HCT116 (cell line): ENCODE data around the gene EPHA2. TPM values are rescaled to one million over a fixed set of nuclear protein-coding genes. Genes with fewer than 3 reads are reported as not detected.

Experiments used
- ATAC-seq: fragments of 200-7000 bp; cut with Tn5 transposase; 2 replicates; pipeline ENCODE4 v1.9.1; 2020; ENCODE audit warnings: mild to moderate bottlenecking, moderate library complexity
- BruUV-seq: library from RNA; stranded (reverse); fragments of 400-500 nt; replicated peaks from 2 replicates; lab custom pipeline; 2021; lab: Mats Ljungman, UMichigan
- CTCF ChIA-PET: fragments of 300-600 bp; sonication (Branson Sonifier 250); formaldehyde crosslinking; loops from one replicate; lab custom pipeline; 2021; ENCODE audit warnings: antibody characterized with exemption; lab: Charles Lee
- POLR2A ChIA-PET: fragments of 300-600, 350-600 bp; sonication (Branson Sonifier 250); formaldehyde crosslinking; loops from one replicate; lab custom pipeline; 2021; ENCODE audit warnings: antibody characterized with exemption; lab: Charles Lee
- RAD21 ChIA-PET, 2 experiments: fragments of 300-600 bp; sonication (Branson Sonifier 250); formaldehyde crosslinking; loops; one replicate each; lab custom pipeline; 2023; ENCODE audit warnings: low total read pairs in 2 of 2; ENCODE audit not compliant: uncharacterized antibody in 2 of 2, unreplicated experiment in 2 of 2, low non-redundant PET in 1 of 2; lab: Charles Lee
- DNase-seq: peaks from one replicate; pipeline ENCODE4 v3.0.0-alpha.2; 2010; ENCODE audit warnings: low read depth, low spot score
- H2AFZ ChIP-seq: fragments of 200-600 bp; shearing (Covaris generic), sonication (generic); 2 replicates; pipeline ENCODE4 v1.6.1; 2017; ENCODE audit warnings: low read depth, mixed run types, mixed read lengths, antibody characterized with exemption, low read length; ENCODE audit not compliant: poor library complexity, severe bottlenecking
- H3K27ac ChIP-seq: 2 replicates; pipeline ENCODE4 v1.5.1; 2012; ENCODE audit warnings: low read depth, low read length
- H3K27me3 ChIP-seq: fragments of 200-600 bp; sonication (generic); 2 replicates; pipeline ENCODE4 v1.6.1; 2016; ENCODE audit warnings: mixed run types, low read length, mixed read lengths; ENCODE audit not compliant: insufficient read depth
- H3K36me3 ChIP-seq, 2 experiments: fragments of 200-500 bp in 1 of 2; fragments of 200-600 bp in 1 of 2; sonication (Bioruptor generic) in 1 of 2; sonication (generic) in 1 of 2; 2 replicates each; pipeline versions ENCODE4 v1.5.1 to v1.6.1; 2014 to 2016; ENCODE audit warnings: low read length in 2 of 2, inconsistent platforms in 1 of 2, mixed read lengths in 1 of 2, mixed run types in 1 of 2; ENCODE audit not compliant: insufficient read depth in 2 of 2, control insufficient read depth in 1 of 2
- H3K4me1 ChIP-seq, 2 experiments: fragments of 200-600 bp in 1 of 2; sonication (generic) in 1 of 2; 2 replicates each; pipeline versions ENCODE4 v1.5.1 to v1.6.1; 2012 to 2017; ENCODE audit warnings: low read length in 2 of 2, inconsistent platforms in 1 of 2, mild to moderate bottlenecking in 1 of 2, mixed read lengths in 1 of 2, mixed run types in 1 of 2, moderate library complexity in 1 of 2; ENCODE audit not compliant: insufficient read depth in 2 of 2, control insufficient read depth in 1 of 2
- H3K4me2 ChIP-seq: fragments of 200-600 bp; sonication (generic); 2 replicates; pipeline ENCODE4 v1.6.1; 2017; ENCODE audit warnings: mixed run types, low read length, mixed read lengths
- H3K4me3 ChIP-seq, 2 experiments: fragments of 200-600 bp in 1 of 2; sonication (generic) in 1 of 2; replicated peaks in 1 of 2; 2 replicates each; pipeline ENCODE4 v1.5.1; 2011 to 2016; ENCODE audit warnings: low read length in 2 of 2, control low read depth in 1 of 2, low read depth in 1 of 2, mild to moderate bottlenecking in 1 of 2, mixed read lengths in 1 of 2, mixed run types in 1 of 2
- H3K79me2 ChIP-seq: fragments of 200-600 bp; sonication (generic); 2 replicates; pipeline ENCODE4 v1.6.1; 2017; ENCODE audit warnings: mild to moderate bottlenecking, mixed run types, low read length, moderate library complexity, mixed read lengths; ENCODE audit not compliant: insufficient read depth
- H3K9ac ChIP-seq: fragments of 200-600 bp; sonication (generic); 2 replicates; pipeline ENCODE4 v1.6.1; 2016; ENCODE audit warnings: low read length, mixed read lengths
- H3K9me2 ChIP-seq: fragments of 200-600 bp; sonication (generic), shearing (Covaris generic); 2 replicates; pipeline ENCODE4 v1.6.1; 2017; ENCODE audit warnings: mixed run types, mild to moderate bottlenecking, moderate library complexity; ENCODE audit not compliant: insufficient read depth
- H3K9me3 ChIP-seq, 2 experiments: fragments of 200-500 bp in 1 of 2; fragments of 200-600 bp in 1 of 2; sonication (Bioruptor generic) in 1 of 2; sonication (generic) in 1 of 2; 2 replicates each; pipeline ENCODE4 v1.6.1; 2014 to 2017; ENCODE audit warnings: low read length in 2 of 2, mixed read lengths in 2 of 2, inconsistent platforms in 1 of 2, low read depth in 1 of 2, mild to moderate bottlenecking in 1 of 2, mixed run types in 1 of 2, moderate library complexity in 1 of 2; ENCODE audit not compliant: control insufficient read depth in 1 of 2, insufficient read depth in 1 of 2
- H4K20me1 ChIP-seq: fragments of 200-600 bp; sonication (generic), shearing (Covaris generic); 2 replicates; pipeline ENCODE4 v1.6.1; 2017; ENCODE audit warnings: mixed run types, mild to moderate bottlenecking, moderate library complexity; ENCODE audit not compliant: insufficient read depth
- CBX3 ChIP-seq: IDR thresholded peaks from 2 replicates; pipeline ENCODE4 v1.6.1; 2012; ENCODE audit warnings: low read depth
- EGR1 ChIP-seq: IDR thresholded peaks from 2 replicates; pipeline ENCODE4 v1.6.1; 2012; ENCODE audit warnings: low read depth
- ELF1 ChIP-seq: IDR thresholded peaks from 2 replicates; pipeline ENCODE4 v1.6.1; 2012; ENCODE audit warnings: low read depth, borderline replicate concordance
- FOSL1 ChIP-seq: IDR thresholded peaks from 2 replicates; pipeline ENCODE4 v1.6.1; 2012; ENCODE audit warnings: low read depth
- POLR2A ChIP-seq: IDR thresholded peaks from 2 replicates; pipeline ENCODE4 v1.7.0; 2011; ENCODE audit warnings: borderline replicate concordance; ENCODE audit not compliant: insufficient read depth, insufficient read length; ENCODE audit errors: extremely low read depth
- SIN3A ChIP-seq: IDR thresholded peaks from 2 replicates; pipeline ENCODE4 v1.6.1; 2012; ENCODE audit warnings: low read depth
- SP1 ChIP-seq: IDR thresholded peaks from 2 replicates; pipeline ENCODE4 v1.6.1; 2012; ENCODE audit warnings: low read depth
- TCF7L2 ChIP-seq: IDR thresholded peaks from 2 replicates; pipeline ENCODE4 v1.7.0; 2011; ENCODE audit warnings: borderline replicate concordance, inconsistent platforms; ENCODE audit not compliant: insufficient read depth, insufficient read length; ENCODE audit errors: extremely low read depth
- intact Hi-C: fragments of 100-400 bp; cut with micrococcal nuclease; formaldehyde crosslinking; loops from 2 replicates; pipeline ENCODE4 v1.10.0; 2022
- total RNA-seq: library from RNA; stranded (reverse); gene quantifications from one replicate; pipeline ENCODE4 v1.2.1, GENCODE V29; 2021; ENCODE audit not compliant: unreplicated experiment
- TF ChIP-seq, protein P1 (sequence below), 3 experiments: fragments of 200-600 bp in 1 of 3; sonication (generic) in 1 of 3; IDR thresholded peaks in 2 of 3; conservative IDR thresholded peaks in 1 of 3; 2 replicates each; pipeline ENCODE4 v1.5.1; 2012 to 2017; ENCODE audit warnings: low read depth in 2 of 3, low read length in 2 of 3, antibody characterized with exemption in 1 of 3, borderline replicate concordance in 1 of 3, control low read depth in 1 of 3, mild to moderate bottlenecking in 1 of 3, mixed read lengths in 1 of 3, mixed run types in 1 of 3, moderate library complexity in 1 of 3; ENCODE audit not compliant: insufficient read depth in 1 of 3
- TF ChIP-seq, protein P2 (sequence below): IDR thresholded peaks from 2 replicates; pipeline ENCODE4 v1.6.1; 2012; ENCODE audit warnings: low read depth

EPHA2 gene
- total RNA-seq, 1 experiment from 2014 or later: 164 TPM

DNA sequence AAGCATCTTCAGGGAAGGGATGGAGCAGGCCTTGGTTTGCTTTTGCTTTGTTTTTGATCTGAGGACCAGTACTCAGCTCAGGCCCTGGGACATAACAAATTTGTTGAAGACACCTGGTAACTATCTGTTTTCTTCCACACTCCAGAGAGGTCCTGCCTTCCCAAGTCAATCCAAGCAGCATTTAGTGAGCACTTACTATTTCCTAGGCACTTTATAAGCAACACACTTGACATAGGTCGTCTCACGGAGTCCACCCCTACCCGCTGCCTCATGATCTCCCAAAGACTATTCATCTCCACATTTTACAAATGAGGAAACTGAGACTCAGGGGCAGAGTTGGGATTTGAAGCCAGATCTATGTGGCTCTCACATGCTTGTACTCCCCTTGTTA lies 14.4 kb upstream of the EPHA2 start:
- RAD21 ChIA-PET: no interaction called here
- Histone ChIP-seq H3K79me2 (no peaks in the 10 kb centered on the region), H3K4me1 (peaks cover 65 to 98% of the 10 kb centered on the region in 2 experiments), H3K27me3 (no peaks in the 10 kb centered on the region), H3K9me2 (no peaks in the 10 kb centered on the region), H3K9me3 (no peaks in the 10 kb centered on the region), H3K4me3 (no peak overlapping the region), H3K4me2 (no peak overlapping the region), H3K27ac (no peak overlapping the region), H3K9ac (no peak overlapping the region), H4K20me1 (no peaks in the 10 kb centered on the region), H3K36me3 (no peaks in the 10 kb centered on the region), H2AFZ (no peak overlapping the region)
- intact Hi-C loops: no loop called here
- CTCF ChIA-PET: interaction anchor here (1.1 kb wide), 1 partner anchor 88 kb away, joined by 4 read pairs; no protein-coding TSS in a partner anchor
- DNase-seq (no peak), ATAC-seq (no peak)
- POLR2A ChIA-PET: interaction anchor here (1.1 kb wide), 1 partner anchor 14 kb away, joined by 3 read pairs; the partner anchor contains the start of gene EPHA2
- BruUV-seq: no TSS peak
- TF ChIP-seq SIN3A: no peak
- no peak for TF ChIP-seq POLR2A
- TF ChIP-seq FOSL1: no peak
- no peak for TF ChIP-seq EGR1
- TF ChIP-seq TCF7L2: no peak

GRCh38 chr1:16168622-16169360 lies 12.9 kb upstream of the EPHA2 start:
- TF ChIP-seq ELF1: no peak
- no peak for TF ChIP-seq TCF7L2
- TF ChIP-seq, protein P1, sequence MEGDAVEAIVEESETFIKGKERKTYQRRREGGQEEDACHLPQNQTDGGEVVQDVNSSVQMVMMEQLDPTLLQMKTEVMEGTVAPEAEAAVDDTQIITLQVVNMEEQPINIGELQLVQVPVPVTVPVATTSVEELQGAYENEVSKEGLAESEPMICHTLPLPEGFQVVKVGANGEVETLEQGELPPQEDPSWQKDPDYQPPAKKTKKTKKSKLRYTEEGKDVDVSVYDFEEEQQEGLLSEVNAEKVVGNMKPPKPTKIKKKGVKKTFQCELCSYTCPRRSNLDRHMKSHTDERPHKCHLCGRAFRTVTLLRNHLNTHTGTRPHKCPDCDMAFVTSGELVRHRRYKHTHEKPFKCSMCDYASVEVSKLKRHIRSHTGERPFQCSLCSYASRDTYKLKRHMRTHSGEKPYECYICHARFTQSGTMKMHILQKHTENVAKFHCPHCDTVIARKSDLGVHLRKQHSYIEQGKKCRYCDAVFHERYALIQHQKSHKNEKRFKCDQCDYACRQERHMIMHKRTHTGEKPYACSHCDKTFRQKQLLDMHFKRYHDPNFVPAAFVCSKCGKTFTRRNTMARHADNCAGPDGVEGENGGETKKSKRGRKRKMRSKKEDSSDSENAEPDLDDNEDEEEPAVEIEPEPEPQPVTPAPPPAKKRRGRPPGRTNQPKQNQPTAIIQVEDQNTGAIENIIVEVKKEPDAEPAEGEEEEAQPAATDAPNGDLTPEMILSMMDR (IDR thresholded peaks at IDR 0.05 in 2 of 3, conservative IDR thresholded peaks at IDR 0.05 in 1 of 3; ENCODE audit: borderline replicate concordance in 1 of 3, insufficient read depth in 1 of 3, low read depth in 2 of 3, low read length in 2 of 3): no peak
- no peak for TF ChIP-seq CBX3
- TF ChIP-seq FOSL1: no peak
- TF ChIP-seq, protein P2, sequence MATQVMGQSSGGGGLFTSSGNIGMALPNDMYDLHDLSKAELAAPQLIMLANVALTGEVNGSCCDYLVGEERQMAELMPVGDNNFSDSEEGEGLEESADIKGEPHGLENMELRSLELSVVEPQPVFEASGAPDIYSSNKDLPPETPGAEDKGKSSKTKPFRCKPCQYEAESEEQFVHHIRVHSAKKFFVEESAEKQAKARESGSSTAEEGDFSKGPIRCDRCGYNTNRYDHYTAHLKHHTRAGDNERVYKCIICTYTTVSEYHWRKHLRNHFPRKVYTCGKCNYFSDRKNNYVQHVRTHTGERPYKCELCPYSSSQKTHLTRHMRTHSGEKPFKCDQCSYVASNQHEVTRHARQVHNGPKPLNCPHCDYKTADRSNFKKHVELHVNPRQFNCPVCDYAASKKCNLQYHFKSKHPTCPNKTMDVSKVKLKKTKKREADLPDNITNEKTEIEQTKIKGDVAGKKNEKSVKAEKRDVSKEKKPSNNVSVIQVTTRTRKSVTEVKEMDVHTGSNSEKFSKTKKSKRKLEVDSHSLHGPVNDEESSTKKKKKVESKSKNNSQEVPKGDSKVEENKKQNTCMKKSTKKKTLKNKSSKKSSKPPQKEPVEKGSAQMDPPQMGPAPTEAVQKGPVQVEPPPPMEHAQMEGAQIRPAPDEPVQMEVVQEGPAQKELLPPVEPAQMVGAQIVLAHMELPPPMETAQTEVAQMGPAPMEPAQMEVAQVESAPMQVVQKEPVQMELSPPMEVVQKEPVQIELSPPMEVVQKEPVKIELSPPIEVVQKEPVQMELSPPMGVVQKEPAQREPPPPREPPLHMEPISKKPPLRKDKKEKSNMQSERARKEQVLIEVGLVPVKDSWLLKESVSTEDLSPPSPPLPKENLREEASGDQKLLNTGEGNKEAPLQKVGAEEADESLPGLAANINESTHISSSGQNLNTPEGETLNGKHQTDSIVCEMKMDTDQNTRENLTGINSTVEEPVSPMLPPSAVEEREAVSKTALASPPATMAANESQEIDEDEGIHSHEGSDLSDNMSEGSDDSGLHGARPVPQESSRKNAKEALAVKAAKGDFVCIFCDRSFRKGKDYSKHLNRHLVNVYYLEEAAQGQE: no peak
- no peak for TF ChIP-seq SP1
- peak overlapping the region; percentile 84 for H3K4me2 ChIP-seq
- no peak for ATAC-seq
- H3K27me3 ChIP-seq: no peaks in the 10 kb centered on the region
- no TSS peak for BruUV-seq
- H3K79me2 ChIP-seq: no peaks in the 10 kb centered on the region
- ChIA-PET CTCF (no interaction called here), POLR2A (interaction anchor here (0.6 to 1.6 kb wide), 6 partner anchors 12 to 22 kb away, joined by 3 to 5 read pairs (median 4); partner anchors contain the start of gene EPHA2), RAD21 (no interaction called here)
- DNase-seq: no peak
- H3K4me3 ChIP-seq: no peak overlapping the region
- H3K27ac ChIP-seq: no peak overlapping the region
- no peak overlapping the region for H2AFZ ChIP-seq
- peaks cover 63 to 97% of the 10 kb centered on the region in 2 experiments for H3K4me1 ChIP-seq
- intact Hi-C loops: no loop called here
- no peaks in the 10 kb centered on the region for H3K9me3 ChIP-seq
- H3K36me3 ChIP-seq: no peaks in the 10 kb centered on the region
- H3K9me2 ChIP-seq: no peaks in the 10 kb centered on the region
- H4K20me1 ChIP-seq: no peaks in the 10 kb centered on the region
- peak overlapping the region; percentile 32 for H3K9ac ChIP-seq
